Activated T-helper 9 cell treated with anti-CD3 and anti-CD28 coated beads, Interleukin-2, amount 50 U/mL, for 16 hours (primary cell): ENCODE measurements around the gene PF4V1.
"Not testable (repeated sequence)": the region's sequence is repeated elsewhere in the genome, so short reads cannot be mapped to it uniquely, and the experiment has no call there.

Experiments
- DNase-seq: peaks from one replicate; pipeline ENCODE4 v3.0.0-alpha.2; 2020; ENCODE audit warnings: low read depth

The PF4V1 gene

DNA sequence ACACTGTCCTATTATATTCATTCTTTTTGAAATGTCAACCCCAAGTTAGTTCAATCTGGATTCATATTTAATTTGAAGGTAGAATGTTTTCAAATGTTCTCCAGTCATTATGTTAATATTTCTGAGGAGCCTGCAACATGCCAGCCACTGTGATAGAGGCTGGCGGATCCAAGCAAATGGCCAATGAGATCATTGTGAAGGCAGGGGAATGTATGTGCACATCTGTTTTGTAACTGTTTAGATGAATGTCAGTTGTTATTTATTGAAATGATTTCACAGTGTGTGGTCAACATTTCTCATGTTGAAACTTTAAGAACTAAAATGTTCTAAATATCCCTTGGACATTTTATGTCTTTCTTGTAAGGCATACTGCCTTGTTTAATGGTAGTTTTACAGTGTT, 17.7 kb downstream of the PF4V1 start:
- no peak for DNase-seq

DNA sequence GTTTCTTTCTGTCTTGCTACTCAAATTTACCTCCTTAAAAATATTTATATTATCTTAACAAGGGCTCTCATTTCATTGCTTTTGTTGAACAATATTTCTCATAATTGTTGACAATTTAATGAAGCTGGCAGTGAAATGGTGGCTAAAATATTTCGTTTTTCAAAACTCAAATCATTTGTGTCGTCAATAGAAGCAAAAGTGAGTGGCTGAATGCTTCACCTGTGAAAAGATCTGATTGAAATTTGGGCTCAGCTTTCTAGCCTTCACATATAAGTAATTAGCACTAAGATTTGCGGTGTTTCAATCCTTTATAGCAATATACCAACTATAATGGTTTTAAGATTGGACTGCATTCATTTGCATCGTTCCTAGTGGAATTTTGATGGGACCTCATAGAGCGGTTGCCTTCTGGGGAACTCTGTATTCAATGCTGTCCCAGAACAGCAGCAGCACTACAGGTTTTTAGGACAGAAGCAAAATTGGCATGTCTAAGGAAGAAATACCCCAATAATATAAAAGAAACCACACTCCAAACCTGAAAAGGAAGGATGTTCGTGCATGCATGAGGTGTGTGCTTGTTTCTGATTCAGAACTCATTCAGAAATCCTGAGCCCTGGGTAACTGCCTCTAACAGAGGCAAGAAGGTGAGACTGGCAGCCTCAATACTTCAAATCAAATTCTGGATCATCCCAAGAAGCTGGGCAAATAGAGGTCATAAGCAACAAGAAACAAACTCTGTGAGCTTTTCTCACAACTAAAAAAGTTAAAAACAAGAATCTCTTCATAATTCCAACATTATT, 18.6 kb downstream of the PF4V1 start:
- DNase-seq = no peak

DNA sequence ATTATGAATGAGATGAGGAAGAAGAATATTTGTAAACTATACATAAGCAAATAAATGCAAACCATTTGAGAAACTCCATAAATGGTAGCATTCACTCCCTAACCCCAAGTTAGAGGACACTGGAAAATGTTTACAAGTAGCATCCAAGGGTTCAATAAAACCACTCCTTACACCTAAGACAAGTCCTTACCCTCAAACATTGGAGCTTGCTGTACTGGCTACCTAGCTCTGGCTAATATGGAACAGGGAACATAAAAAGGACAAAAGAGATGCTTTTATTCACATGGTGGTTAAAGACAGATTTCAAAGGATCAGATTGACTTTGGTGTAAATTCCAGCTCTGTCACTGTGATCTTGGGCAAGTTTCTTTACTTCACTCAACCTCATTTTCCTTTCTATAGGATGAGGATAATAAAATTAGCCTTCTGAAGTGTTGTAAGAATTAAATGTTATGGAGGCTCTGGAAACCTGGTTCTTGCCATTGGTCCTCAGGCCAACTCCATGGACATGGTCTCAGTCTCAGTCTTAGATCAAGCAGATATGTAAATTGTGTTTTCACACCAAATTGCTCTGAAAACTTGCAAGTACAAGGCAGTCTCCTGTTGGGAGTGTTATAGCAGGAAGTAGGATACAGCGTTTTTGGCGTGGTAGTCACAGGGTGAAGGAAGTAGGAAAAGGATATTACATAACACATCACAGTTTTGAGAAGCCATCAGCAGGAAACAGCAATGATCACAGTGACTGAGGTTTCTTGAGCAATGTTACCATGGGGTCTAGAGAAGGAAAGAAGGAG, 19.4 kb downstream of the PF4V1 start:
- no peak for DNase-seq

DNA sequence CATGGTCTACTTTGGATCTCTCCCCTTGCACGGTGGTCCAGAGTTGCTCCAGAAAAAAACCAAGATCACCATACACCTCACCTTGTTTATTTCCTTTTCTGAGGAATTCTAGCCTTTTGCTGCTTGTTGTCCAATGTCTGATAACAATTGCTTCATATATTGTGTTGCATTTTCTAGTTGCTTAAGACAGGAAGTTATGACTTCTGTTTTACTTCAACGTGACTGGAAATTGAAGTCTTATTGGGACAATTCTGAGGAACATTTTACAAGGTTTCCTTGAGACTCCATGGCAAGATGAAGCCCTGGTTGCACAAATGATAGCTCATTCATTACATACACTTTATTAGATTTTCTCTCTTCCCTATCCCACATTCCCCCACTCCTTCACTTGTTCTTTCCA, 21.3 kb downstream of the PF4V1 start:
- DNase-seq = no peak

DNA sequence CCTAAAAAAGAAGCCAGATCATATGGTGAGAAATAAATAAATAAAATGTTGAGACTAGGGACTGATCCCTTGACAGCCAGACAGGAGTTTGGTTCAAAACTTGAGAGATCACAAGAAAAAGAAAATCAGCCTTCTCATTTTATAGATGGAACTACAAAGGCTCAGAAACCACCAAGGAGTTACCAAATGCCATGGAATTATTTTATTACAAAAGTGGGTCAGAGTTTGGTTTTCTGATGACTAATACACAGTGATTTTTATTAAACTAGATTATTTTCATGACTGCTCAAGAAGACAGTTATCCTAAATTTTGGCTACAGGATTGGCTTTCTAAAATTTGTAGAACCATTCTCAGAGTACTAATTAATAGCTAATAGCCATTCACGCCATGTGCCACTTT, 22.3 kb downstream of the PF4V1 start:
- no peak for DNase-seq

DNA sequence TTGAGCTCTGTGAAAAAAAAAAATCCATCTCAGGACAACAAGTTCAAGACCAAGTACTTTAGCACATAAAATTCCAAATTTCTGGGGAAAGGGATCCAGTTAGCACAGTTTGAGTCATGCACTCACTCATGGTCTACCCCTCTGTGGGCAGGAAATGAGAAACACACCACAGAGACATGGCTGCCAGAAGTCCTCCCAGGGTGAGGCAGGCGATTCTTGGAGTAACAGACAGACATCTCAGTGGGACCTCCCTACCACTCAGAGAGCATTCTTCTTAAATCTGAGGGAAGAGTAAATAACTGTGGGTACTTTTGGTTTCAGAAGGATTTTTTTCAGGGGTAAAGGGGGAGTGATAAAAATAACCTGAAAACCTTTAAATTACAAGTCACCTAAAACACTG, 30.2 kb downstream of the PF4V1 start:
- no peak for DNase-seq

DNA sequence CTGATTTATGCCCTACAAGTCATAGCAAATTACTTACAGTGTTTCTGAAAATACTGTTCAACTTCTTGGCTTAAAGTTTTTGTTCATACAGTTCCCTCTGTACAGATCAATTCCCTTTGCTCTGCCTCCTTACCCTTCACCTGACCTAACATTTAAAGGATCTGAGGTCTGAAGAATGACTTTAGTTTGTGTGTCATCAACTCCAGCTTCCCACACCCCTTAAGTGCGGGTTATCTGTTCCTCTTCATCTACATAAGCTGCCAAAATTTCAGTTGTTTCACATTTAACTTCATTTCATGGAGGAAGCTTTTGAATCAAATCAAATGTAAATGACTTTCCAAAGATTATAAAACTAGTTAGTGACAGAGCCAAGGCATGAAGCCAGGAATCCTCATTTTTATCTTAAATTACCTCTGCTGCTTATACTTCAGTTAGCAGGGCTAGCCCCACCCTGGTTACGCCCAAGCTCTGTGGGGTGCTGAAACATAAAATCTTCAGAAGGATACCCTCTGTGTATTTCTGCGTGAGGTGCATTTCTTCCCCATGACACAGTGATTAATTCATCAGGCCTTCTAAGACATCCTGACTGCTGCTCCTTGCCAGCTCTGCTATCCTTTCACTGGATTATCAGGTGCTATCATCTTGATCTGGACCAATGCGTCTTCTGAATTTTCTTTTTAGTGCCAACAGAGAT, 32.6 kb downstream of the PF4V1 start:
- no peak for DNase-seq

DNA sequence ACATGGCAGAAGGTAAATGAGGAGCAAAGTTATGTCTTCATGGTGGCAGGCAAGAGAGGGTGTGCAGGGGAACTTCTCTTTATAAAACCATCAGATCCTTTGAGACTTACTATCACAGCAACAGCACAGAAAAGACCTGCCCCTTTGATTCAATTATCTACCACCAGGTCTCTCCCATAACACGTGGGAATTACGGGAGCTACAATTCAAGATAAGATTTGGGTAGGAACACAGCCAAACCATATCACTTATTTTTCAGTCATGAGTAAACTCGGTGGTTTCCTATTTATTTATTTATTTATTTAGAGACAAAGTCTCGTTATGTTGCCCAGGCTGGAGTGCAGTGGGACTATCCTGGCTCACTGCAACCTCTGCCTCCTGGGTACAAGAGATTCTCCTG, 38.2 kb downstream of the PF4V1 start:
- no peak for DNase-seq

DNA sequence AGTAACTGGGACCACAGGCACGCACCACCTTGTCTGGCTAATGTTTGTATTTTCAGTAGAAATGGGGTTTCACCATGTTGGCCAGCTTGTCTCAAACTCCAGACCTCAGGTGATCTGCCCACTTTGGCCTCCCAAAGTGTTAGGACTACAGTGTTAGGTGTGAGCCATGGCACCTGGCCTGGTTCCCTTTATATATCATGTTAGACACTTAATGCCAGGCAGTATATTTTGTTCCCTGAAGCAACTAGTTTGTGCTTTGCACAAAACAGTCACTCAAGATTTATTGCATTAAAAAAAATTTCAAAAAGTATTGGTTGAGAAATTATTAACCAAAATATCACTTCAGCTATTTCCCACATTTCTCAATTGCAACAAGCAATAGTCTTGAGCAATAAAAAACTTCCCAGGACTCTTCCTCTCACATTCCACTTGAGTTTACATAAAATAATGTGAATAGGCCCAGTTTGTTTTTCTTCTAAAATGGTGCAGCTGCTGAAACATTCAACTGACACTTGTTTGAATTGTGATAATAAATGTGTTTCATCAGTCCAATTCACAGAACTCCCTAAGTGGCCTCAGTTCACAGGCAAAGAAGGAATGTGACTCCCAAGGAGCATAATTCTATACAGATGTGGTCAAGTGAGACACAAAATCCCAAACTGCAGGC, 38.8 kb downstream of the PF4V1 start:
- DNase-seq = no peak

DNA sequence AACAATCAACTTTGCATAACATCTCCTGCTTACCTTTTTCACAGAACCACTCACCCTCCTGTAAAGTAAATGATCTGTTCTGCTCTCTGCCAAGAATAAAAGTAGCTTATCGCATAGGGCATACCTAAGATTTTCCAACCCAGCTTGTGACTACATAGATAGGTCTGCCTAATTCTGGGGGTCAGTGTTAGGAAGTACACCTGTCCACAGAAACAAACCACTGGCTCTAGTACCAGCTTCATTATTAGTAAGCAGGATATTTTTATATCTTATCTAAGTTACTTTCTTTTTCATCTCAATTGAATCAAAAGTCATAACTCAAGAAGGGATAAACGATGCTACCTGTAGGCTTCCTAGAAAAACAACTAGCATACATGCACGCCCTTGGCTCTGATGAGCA, 39.9 kb downstream of the PF4V1 start:
- no peak for DNase-seq

DNA sequence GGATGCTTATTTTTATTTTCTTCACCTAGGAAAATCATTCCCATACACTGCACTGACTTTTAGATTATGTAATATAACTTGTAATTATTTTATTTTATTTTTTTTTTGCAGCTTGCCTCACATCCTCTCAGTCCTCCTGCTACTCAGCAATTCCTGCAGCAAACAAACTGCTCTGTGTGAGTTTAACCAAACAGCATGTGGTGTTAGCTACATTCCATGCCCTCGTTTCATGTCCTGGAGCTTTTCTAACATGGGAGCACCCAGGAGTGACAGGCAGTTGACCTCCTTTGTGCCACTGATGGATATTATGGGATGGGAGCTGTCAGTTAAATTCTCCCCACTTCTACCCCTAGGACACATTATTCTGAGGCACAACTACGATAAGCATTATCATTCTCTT, 40.9 kb downstream of the PF4V1 start:
- DNase-seq = no peak

DNA sequence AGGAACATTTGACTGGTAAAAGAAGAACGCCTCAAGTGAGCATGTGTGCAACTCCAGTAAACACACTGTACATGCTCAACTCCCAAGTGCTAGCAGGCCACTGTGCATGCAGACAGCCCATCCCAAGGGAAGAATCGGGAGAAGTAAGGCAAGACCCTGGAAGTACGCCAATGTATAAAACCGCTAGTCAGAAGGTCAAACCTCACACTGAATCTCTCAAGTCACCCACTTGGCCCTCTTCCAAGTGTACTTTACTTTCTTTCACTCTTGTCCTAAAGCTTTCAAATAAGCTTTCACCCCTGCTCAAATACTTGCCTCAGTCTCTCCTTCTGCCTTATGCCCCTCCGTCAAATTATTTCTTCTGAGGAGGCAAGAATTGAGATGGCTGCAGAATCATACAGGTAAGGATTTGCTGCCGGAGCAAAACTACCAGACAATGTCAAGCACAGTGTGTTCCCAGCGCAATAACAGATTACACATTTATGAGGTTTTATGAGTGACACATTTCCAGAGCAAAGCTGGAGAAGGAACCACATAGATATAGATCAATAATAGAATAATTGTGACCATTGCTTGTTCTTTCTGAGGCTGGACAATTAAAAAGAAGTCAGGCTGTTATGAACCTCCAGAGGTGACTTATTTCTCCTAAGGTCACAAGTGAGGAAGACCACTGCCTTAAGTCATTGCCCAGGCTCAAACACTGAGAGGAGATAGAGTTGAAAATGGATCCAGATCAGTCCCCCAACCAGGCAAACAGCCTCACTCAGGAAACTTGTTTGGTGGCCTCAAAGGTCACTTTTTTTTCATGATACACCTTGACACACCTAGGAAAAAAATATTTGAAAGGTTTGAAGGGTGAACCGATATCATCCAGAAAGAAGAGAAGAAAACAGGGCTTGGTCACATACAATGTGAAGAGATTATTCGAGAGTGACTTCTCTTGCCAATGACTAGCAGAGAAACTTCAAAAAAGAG, 42.4 kb downstream of the PF4V1 start:
- DNase-seq = no peak

DNA sequence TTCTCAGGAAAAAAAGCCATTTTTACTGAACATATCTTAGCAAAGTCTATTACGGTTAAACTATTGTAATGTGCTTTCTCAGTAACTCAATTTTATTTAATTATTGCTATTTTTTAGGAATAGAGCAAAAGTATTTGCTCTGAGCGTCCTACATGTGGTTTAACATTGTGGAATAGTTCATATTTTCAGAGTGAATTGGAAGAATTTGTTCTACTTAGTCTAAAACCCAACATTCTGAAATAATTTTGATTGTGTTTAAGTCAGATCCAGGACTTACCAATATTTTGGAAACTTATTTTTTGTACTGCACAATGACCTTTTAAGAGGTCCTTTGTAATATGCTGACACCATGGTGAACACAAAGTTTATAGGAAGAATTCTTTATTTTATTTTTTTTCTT, 43.3 kb downstream of the PF4V1 start:
- no peak for DNase-seq

DNA sequence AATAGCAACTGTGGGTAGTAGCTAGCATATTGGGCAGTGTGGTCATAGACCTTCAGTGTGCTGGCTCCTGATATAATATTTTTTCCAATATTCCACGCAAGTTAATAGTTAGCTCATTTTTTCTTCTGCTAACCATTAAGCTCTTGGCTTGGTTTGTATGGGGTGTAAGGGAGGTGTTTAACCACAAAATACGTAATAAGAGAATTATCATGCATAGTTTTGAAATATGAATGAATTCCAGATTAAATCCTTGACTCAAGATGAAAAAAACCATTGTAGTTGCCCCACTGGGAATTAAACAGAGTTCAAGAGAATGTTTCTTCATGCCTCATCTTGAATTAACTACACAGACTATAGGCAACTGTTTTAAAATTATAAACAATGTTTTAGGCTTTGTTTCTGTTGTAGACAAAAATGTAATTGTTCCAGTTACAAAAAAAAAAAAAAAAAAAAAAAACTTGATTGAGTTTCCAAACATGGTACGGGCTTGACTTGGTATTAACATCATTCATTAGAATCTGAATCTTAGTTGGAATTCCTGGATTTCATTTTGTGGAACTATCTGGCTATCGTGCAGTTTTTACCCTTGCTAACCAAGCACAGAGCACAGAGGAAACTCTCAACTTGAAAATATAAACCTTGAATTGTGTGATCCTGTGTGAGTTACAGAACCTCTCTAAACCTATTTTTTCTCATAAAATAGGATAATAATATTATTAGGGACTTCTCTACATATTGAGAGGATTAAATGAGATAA, 44.5 kb downstream of the PF4V1 start:
- DNase-seq = no peak

DNA sequence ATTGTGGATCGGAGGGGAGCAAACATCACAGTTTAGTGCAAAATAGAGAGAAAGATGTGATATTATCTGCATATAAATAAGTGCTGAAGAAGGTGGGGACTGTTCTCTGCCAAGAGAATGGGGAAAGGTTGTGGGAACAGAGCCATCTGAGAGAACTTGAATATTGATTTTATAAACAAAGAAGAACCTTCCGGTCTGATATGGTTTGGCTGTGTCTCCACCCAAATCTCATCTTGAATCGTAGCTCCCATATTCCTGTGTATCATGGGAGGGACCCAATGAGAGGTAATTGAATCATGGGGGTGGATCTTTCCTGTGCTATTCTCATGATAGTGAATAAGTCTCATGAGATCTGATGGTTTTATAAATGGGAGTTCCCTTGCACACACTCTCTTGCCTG, 46.2 kb downstream of the PF4V1 start:
- not testable (repeated sequence) for DNase-seq

DNA sequence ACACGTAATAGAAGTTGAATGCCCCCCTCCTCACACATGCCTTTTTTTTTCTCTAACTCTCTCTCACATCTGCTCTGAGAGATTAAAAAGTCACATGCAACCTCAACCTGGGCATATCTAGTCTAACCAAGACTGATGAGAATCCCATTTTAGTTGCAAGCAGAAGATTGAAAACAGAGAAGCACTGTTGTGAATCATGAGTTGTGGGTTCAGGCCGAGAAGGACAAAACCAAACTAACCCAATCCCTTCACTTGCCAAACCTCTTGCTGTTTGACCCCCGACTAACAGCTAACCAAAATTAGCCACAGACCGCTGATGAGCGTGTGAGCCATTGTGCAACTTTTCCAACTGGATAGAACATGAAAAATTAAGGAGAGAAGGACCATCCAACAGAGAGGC, 47.9 kb downstream of the PF4V1 start:
- no peak for DNase-seq

DNA sequence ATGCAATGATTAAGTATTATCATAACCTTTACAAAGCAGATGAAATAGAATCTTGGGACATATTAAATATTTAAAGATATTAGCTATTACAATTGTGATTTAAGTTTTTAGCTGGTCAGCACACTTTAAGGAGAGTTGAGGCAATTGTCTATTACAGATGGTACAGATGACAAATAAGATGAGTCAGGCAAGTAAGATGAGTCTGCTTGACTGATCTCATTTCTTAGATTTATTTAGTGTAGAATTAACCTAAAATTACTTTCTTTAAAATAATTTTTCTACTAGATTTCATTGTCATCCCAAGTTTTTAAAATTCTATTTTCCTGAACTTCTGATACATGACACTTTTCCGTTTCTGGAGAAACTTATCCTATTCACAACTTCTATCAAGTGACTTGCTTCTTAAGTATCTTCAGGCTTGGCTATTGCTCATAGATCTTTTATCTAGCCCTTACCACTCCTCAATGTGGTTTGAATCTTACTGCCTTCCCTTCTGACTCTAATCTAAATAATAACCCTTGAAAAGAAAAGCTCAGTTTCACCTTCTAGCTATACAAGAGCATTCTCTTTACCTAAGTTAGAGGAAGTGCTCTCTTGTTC, 49.0 kb downstream of the PF4V1 start:
- no peak for DNase-seq

DNA sequence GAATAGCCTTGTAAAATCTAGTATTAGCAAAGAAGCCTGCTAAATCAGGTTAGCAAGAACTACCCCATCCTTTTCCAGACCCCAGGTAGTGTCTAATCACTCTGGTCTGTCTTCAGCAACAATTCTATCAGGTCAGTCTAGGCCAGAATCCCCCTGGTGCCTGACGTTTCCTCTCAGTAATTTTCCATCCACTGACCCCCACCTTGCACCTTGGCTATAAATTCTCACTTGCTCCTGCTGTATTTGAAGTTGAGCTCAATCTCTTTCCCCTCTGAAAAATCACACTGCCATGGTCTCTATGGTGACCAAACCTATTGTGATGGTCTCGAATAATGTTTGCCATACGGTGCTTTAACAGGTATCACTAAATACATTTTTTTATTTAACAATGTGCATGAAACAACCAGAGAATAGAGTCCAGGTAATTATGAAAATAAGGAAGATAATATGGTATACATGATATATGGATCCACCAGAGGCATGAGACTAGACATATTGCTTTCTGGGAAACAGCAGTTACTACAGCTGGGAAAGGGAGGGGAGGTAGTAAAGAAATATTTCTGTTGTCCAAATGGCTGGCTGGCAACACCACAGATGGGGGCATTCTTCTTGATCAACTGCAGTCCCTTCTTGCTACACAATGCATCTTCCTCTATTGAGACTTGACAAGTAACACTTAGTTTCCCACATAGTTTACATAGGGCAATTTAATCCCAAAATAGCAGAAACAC, 49.9 kb downstream of the PF4V1 start:
- DNase-seq = no peak
